Measurements from ENCODE around the gene TSPAN33.

Gene TSPAN33

DNA sequence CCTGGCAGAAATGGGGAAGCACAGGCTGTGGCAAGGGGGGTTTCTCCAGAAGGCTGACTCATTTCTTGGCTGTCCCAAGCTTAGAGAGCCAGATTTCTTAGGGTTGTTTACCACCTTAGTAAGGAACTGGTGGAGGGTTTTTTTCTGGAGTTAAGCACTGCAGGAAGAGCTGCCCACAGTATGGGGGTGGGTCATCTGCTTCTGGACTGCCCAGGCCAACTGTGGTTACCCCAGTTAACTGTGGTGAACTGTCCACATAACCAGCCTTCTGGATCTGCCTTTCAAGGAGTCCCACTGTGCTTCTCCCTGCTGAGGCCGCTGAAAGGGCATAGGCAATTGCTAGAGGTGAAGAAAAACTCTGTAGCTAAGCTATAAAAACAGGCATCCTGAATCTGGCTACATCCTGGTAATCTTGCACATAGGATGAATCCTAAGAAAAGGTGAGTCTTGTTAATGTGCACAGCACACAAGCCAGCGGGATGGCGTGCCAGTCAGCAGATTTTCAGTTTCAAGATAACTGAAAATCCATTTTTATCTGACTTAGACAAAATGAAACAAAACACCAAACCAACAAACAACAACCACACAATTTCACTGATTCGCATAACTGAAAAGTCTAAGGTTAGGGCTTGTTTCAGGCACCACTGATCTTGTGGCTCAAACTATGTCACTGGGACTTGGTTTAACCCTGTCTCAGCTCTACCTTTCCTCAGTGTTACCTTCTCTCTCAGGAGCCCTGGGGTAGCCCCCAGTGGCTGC is 21.6 kb upstream of the TSPAN33 start:
- no peak overlapping the region for H3K27ac ChIP-seq

DNA sequence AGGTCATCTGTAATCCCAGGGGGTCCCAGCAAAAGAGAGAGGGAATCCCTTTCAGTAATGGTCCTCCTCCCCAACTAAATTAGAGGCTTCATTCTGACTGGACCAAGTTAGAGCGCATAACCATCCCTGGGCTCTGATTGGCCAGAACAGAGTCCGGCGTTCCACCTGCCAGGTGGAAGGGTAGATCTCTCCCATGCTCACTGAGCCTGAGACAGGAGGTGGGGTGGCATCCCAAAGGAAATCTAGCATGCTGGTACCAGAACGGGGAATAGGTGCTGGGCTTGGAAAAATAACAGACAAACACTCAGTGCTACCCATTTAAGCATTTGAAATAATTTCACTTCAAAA is 21.0 kb upstream of the TSPAN33 start:
- no peak overlapping the region for H3K27ac ChIP-seq
- TF ChIP-seq, protein P1, sequence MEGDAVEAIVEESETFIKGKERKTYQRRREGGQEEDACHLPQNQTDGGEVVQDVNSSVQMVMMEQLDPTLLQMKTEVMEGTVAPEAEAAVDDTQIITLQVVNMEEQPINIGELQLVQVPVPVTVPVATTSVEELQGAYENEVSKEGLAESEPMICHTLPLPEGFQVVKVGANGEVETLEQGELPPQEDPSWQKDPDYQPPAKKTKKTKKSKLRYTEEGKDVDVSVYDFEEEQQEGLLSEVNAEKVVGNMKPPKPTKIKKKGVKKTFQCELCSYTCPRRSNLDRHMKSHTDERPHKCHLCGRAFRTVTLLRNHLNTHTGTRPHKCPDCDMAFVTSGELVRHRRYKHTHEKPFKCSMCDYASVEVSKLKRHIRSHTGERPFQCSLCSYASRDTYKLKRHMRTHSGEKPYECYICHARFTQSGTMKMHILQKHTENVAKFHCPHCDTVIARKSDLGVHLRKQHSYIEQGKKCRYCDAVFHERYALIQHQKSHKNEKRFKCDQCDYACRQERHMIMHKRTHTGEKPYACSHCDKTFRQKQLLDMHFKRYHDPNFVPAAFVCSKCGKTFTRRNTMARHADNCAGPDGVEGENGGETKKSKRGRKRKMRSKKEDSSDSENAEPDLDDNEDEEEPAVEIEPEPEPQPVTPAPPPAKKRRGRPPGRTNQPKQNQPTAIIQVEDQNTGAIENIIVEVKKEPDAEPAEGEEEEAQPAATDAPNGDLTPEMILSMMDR (conservative IDR thresholded peaks at IDR 0.05): no peak

More for the DNA sequence above, 21.6 kb upstream of the TSPAN33 start:
- TF ChIP-seq, protein P1 (conservative IDR thresholded peaks at IDR 0.05): no peak

DNA sequence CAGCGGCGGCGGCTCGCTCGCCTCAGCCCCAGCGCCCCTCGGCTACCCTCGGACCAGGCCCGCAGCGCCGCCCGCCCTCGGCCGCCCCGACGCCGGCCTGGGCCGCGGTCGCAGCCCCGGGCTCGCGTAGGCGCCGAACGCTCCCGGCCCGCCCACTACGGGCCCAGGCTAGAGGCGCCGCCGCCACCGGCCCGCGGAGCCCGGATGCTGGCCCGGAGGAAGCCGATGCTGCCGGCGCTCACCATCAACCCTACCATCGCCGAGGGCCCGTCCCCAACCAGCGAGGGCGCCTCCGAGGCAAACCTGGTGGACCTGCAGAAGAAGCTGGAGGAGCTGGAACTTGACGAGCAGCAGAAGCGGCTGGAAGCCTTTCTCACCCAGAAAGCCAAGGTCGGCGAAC is 18.2 kb upstream of the TSPAN33 start:
- no peak overlapping the region for H3K27ac ChIP-seq
- TF ChIP-seq, protein P1 (conservative IDR thresholded peaks at IDR 0.05): no peak

DNA sequence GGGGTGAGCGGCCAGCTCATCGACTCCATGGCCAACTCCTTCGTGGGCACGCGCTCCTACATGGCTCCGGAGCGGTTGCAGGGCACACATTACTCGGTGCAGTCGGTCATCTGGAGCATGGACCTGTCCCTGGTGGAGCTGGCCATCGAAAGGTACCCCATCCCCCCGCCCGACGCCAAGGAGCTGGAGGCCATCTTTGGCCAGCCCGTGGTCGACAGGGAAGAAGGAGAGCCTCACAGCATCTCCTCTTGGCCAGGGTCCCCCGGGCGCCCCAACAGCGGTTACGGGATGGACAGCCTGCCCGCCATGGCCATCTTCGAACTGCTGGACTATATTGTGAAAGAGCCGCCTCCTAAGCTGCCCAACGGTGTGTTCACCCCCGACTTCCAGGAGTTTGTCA is 17.4 kb upstream of the TSPAN33 start:
- TF ChIP-seq, protein P1 (conservative IDR thresholded peaks at IDR 0.05): no peak
- H3K27ac ChIP-seq: no peak overlapping the region

DNA sequence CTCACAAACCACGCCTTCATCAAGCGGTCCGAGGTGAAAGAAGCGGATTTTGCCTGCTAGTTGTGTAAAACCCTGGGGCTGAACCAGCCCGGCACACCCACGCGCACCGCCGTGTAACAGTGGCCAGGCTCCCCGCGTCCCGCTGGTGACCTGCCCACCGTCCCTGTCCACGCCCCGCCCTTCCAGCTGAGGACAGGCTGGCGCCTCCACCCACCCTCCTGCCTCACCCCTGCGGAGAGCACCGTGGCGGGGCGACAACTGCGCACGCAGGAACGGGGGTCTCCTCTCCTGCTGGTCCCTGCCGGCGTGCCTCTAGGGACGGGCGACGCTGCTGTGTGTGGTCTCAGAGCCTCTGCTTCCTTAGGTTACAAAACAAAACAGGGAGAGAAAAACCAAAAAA is 16.9 kb upstream of the TSPAN33 start:
- H3K27ac ChIP-seq: no peak overlapping the region
- TF ChIP-seq, protein P1 (conservative IDR thresholded peaks at IDR 0.05): no peak

DNA sequence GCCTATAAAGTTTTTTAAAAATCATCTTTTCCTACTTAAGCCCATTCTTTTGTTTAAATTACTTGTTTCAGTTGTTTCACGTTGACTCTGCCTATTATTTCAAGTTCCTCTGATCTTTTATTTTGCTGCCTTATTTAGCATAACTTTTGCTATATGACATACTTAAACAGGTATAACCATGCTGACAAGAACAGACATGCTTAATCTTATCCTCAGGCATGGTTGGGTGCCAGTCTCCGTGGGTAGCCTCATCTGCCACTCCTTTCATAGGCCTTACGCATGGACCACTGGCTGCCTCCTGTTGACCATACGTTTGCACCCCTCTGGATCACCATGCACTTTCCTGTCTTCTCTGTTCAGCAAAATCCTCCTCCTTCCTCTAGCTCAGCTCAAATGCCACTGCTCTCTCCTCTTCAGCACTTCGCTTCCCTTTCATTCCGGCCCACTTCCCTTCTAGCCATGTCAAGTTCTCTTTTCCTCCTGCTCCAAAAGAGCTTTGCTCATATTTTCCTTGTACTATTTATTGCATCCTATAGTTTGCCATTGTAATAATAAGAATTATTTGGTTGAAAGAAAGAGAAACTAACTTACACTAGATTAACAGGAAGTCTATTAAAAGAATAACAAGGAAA is 10.0 kb upstream of the TSPAN33 start:
- H3K27ac ChIP-seq: peak overlapping the region; percentile 5; the same call in 1 of the 2 replicates
- TF ChIP-seq, protein P1 (conservative IDR thresholded peaks at IDR 0.05): no peak

DNA sequence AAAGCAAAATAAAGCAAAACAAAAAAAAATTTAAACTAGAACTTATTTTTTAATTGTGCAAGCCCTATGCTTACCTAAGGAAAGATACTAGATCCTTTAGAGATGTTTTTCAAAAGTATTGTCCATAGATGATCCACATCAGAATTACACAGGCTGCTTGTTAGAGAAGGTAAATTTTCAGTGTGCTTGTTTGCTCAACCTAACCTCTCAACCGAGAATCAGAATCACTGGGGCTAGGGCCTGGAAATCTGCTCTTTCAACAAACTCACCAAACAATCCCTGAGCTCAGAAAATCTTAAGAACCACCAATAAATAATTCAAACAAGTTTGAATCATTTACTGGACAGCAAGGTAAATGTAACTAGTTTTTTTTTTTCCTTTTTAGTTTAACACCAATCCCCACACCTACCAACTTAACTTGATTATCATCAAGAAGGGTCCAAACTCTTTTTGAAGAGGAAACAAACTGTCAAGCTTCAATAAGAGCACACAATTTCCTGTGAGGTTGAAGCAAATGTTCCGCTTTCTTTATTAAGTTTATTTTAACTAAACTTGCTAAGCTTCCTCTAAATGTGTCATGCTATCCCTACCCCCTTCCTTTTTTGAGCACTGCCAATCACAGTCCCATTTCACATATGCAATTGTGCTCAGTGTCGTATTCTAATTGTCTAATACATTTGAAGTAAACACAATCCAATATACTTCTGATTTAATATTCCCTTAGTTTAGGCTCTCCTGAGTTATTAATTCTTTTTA is 7.4 kb upstream of the TSPAN33 start:
- H3K27ac ChIP-seq: no peak overlapping the region
- TF ChIP-seq, protein P1 (conservative IDR thresholded peaks at IDR 0.05): no peak
